Keratinocyte (primary cell): Measurements from ENCODE around the gene CST4.

Experiments
- CTCF ChIP-seq, 3 experiments: IDR thresholded peaks in 1 of 3; conservative IDR thresholded peaks in 1 of 3; optimal IDR thresholded peaks in 1 of 3; 2 replicates in 2 of 3; 3 replicates in 1 of 3; pipeline versions ENCODE3 to v1.5.1; 2011; ENCODE audit warnings: low read length in 3 of 3, mild to moderate bottlenecking in 3 of 3, moderate library complexity in 2 of 3, control low read depth in 1 of 3, inconsistent platforms in 1 of 3; ENCODE audit not compliant: insufficient read depth in 2 of 3; ENCODE audit errors: extremely low read depth in 1 of 3
- EZH2 ChIP-seq: IDR thresholded peaks from one replicate; pipeline ENCODE4 v1.6.1; 2012; ENCODE audit warnings: inconsistent platforms, mild to moderate bottlenecking, low read length, moderate library complexity

DNA sequence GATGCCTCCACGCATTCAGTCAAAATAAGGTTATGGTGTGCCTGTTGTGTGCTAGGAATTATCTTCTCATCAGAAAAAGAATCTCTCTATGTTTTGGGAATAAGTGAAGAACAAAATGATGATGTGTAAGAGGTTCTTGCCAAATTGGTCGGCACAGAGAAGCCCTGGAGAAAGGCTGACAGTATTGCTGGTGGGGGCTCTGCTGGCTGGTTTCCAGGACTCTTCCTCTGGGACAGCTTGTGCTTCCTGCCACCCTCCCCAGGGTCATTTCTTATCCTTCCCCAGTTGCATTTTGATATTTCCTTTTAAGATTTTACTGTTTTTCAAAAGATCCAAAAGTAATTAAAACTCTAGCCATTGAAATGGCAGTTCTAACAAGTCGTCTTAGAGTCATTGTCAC, 22.1 kb downstream of the CST4 start:
- TF ChIP-seq CTCF (optimal IDR thresholded peaks at IDR 0.05 in 1 of 3, IDR thresholded peaks at IDR 0.05 in 1 of 3, conservative IDR thresholded peaks at IDR 0.05 in 1 of 3; ENCODE audit: extremely low read depth in 1 of 3, insufficient read depth in 2 of 3, low read length in 3 of 3): no peak
- TF ChIP-seq EZH2: no peak
